Measurements from ENCODE around the gene DDAH1. TPM values are rescaled to one million over a fixed set of nuclear protein-coding genes. Genes with fewer than 3 reads are reported as not detected.

DDAH1 gene
- total RNA-seq, 1 experiment from 2014 or later, result 22.8 TPM

DNA sequence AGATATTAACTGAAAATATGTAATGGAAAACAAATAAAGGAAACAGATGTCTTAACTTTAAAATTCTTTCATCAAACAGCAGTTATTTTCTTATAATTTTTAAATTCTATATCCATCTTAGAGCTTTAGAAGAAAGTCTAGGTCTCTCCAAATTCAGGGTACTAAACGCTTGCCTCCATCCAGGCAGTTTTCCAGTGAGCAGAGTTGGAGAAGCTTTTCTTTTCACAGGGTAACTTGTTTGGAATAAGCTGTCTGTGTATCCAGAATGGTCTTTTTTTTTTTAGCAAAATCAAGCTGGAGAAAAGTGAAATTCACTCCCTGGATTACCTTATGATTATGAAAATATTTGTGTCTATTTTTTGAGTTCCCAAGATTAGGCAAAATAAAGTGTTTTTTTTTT is 88.6 kb downstream of the DDAH1 start:
- ATAC-seq, result no peak
- H3K27me3 Mint-ChIP-seq (ENCODE audit: low read depth), result no peaks in the 10 kb centered on the region
- H3K9me3 Mint-ChIP-seq, result no peaks in the 10 kb centered on the region
- ChIA-PET CTCF (interaction anchor here (0.9 to 1.5 kb wide), 3 partner anchors 32 to 68 kb away, joined by 3 read pairs; no protein-coding TSS in a partner anchor), POLR2A (interaction anchor here (0.6 kb wide), 1 partner anchor 23 kb away, joined by 3 read pairs; no protein-coding TSS in a partner anchor)
- DNase-seq (ENCODE audit: low spot score), result no peak
- peaks cover 18% of the 10 kb centered on the region for H3K4me1 Mint-ChIP-seq
- no peak overlapping the region for H3K4me3 Mint-ChIP-seq
- no peak overlapping the region for H3K27ac Mint-ChIP-seq
- H3K36me3 Mint-ChIP-seq, result no peaks in the 10 kb centered on the region
- no peak for TF ChIP-seq TCF7 (CRISPR knock-in tag; IDR thresholded peaks at IDR 0.05; ENCODE audit: low read depth)
- TF ChIP-seq ATF6 (CRISPR knock-in tag; IDR thresholded peaks at IDR 0.05), result no peak
- TF ChIP-seq, protein P1, sequence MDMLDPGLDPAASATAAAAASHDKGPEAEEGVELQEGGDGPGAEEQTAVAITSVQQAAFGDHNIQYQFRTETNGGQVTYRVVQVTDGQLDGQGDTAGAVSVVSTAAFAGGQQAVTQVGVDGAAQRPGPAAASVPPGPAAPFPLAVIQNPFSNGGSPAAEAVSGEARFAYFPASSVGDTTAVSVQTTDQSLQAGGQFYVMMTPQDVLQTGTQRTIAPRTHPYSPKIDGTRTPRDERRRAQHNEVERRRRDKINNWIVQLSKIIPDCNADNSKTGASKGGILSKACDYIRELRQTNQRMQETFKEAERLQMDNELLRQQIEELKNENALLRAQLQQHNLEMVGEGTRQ (CRISPR knock-in tag; IDR thresholded peaks at IDR 0.05), result no peak
- TF ChIP-seq RELA (CRISPR knock-in tag; IDR thresholded peaks at IDR 0.05; ENCODE audit: borderline replicate concordance), result no peak
- no peak for TF ChIP-seq CREB1 (CRISPR knock-in tag; IDR thresholded peaks at IDR 0.05)
- no peak for TF ChIP-seq HMGA2 (CRISPR knock-in tag; IDR thresholded peaks at IDR 0.05)
- no peak for TF ChIP-seq RORB (CRISPR knock-in tag; IDR thresholded peaks at IDR 0.05)
- TF ChIP-seq OVOL2 (CRISPR knock-in tag; IDR thresholded peaks at IDR 0.05; ENCODE audit: borderline replicate concordance), result no peak
- no peak for TF ChIP-seq PRRX2 (CRISPR knock-in tag; IDR thresholded peaks at IDR 0.05)
- no peak for TF ChIP-seq NFYB (CRISPR knock-in tag; conservative IDR thresholded peaks at IDR 0.05; ENCODE audit: low read depth)
- TF ChIP-seq CDX4 (CRISPR knock-in tag; IDR thresholded peaks at IDR 0.05; ENCODE audit: borderline replicate concordance), result no peak

DNA sequence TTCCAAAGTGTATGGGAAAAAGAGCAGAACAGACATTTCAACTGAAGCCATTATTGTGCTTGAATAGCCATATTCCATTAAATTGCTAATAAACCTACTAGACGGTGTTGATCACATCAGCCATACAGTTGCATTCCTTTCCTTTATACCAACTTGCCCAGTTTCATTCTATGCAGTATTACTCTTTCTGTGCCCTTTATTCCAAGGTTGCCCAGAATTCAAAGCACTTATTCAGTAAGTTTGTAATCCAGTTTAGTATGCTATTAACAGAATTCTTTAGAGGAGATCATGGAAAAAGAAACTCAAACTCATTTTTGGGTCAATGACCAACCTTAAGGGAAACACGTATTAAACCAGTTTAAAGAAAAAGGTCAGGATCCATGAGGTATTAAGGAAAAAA is 89.5 kb downstream of the DDAH1 start:
- Mint-ChIP-seq H3K4me3 (no peak overlapping the region), H3K27ac (no peak overlapping the region), H3K9me3 (no peaks in the 10 kb centered on the region), H3K4me1 (peaks cover 18% of the 10 kb centered on the region), H3K27me3 (ENCODE audit: low read depth) (no peaks in the 10 kb centered on the region), H3K36me3 (no peaks in the 10 kb centered on the region)
- ChIA-PET POLR2A (no interaction called here), CTCF (no interaction called here)
- DNase-seq (ENCODE audit: low spot score), result no peak
- no peak for ATAC-seq
- no peak for TF ChIP-seq ZNF396 (CRISPR knock-in tag; IDR thresholded peaks at IDR 0.05; ENCODE audit: borderline replicate concordance)
- no peak for TF ChIP-seq ZNF263 (CRISPR knock-in tag; IDR thresholded peaks at IDR 0.05; ENCODE audit: low read depth)
- TF ChIP-seq, protein P2, sequence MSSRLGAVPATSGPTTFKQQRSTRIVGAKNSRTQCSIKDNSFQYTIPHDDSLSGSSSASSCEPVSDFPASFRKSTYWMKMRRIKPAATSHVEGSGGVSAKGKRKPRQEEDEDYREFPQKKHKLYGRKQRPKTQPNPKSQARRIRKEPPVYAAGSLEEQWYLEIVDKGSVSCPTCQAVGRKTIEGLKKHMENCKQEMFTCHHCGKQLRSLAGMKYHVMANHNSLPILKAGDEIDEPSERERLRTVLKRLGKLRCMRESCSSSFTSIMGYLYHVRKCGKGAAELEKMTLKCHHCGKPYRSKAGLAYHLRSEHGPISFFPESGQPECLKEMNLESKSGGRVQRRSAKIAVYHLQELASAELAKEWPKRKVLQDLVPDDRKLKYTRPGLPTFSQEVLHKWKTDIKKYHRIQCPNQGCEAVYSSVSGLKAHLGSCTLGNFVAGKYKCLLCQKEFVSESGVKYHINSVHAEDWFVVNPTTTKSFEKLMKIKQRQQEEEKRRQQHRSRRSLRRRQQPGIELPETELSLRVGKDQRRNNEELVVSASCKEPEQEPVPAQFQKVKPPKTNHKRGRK (CRISPR knock-in tag; IDR thresholded peaks at IDR 0.05; ENCODE audit: borderline replicate concordance), result no peak
- TF ChIP-seq RORB (CRISPR knock-in tag; IDR thresholded peaks at IDR 0.05), result no peak
- no peak for TF ChIP-seq SP1 (CRISPR knock-in tag; conservative IDR thresholded peaks at IDR 0.05)
- TF ChIP-seq, protein P3, sequence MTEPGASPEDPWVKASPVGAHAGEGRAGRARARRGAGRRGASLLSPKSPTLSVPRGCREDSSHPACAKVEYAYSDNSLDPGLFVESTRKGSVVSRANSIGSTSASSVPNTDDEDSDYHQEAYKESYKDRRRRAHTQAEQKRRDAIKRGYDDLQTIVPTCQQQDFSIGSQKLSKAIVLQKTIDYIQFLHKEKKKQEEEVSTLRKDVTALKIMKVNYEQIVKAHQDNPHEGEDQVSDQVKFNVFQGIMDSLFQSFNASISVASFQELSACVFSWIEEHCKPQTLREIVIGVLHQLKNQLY (CRISPR knock-in tag; IDR thresholded peaks at IDR 0.05), result no peak
- no peak for TF ChIP-seq JUN (CRISPR knock-in tag; IDR thresholded peaks at IDR 0.05)
- TF ChIP-seq, protein P4, sequence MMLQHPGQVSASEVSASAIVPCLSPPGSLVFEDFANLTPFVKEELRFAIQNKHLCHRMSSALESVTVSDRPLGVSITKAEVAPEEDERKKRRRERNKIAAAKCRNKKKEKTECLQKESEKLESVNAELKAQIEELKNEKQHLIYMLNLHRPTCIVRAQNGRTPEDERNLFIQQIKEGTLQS (CRISPR knock-in tag; conservative IDR thresholded peaks at IDR 0.05), result no peak
- no peak for TF ChIP-seq ZNF532 (CRISPR knock-in tag; IDR thresholded peaks at IDR 0.05; ENCODE audit: borderline replicate concordance)
- TF ChIP-seq MXD4 (CRISPR knock-in tag; IDR thresholded peaks at IDR 0.05; ENCODE audit: borderline replicate concordance), result no peak
- TF ChIP-seq ZNF281 (CRISPR knock-in tag; IDR thresholded peaks at IDR 0.05), result no peak
- TF ChIP-seq ZNF219 (CRISPR knock-in tag; IDR thresholded peaks at IDR 0.05; ENCODE audit: borderline replicate concordance), result no peak
- TF ChIP-seq ZNF671 (CRISPR knock-in tag; IDR thresholded peaks at IDR 0.05), result no peak

All from WTC11 (cell line).